K562 treated with DMSO at 1 percent for 48 hours (cell line): ENCODE data around the gene CCRL2. TPM values are rescaled to one million over a fixed set of nuclear protein-coding genes. Genes with fewer than 3 reads are reported as not detected.

Experiments used
- total RNA-seq: library from RNA; unstranded; fragments of 300-600 nt; gene quantifications from 2 replicates; pipeline ENCODE4 v1.2.3, GENCODE V29; 2022; ENCODE audit warnings: low replicate concordance; ENCODE audit errors: extremely low read depth

The CCRL2 gene, protein sequence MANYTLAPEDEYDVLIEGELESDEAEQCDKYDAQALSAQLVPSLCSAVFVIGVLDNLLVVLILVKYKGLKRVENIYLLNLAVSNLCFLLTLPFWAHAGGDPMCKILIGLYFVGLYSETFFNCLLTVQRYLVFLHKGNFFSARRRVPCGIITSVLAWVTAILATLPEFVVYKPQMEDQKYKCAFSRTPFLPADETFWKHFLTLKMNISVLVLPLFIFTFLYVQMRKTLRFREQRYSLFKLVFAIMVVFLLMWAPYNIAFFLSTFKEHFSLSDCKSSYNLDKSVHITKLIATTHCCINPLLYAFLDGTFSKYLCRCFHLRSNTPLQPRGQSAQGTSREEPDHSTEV
- total RNA-seq, result not detected in 2 replicates

DNA sequence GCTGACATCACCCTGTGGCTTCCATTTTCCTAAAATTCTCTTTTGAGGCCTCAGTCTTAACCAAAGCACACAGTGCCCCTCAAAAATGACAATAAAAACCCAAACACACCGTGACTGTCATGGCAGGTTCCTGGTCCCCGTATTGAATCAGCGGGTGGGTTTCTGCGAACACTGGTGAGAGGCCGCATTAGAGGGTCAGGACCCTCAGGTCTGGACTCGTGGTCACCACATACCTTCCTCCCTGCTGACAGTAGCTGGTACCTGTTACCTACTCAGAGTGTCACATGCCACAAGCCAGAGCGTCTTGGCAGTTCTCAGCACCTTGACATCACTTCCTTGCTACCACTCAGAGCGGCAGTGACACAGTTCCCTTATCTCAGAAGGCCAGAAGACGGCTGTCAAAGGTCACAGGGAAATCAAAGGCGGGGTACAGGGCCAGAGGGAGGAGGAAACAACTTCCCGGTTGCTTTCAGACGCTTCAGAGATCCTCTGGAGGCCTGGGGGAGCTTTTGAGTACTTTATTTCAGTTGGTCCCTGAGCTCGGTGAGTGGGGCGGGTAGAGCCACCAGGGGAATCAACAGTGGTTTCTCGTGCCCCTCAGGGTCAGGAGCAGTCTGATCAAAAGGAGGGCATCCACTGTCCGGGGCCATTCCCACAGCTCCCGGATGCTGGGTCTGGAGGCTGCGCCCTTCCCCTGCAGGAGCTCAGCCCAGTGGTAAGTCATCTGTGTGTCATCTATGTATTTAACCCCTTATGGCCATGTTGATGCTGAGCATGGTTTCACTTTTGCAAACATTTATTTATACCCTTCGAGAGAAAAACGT is at the start of gene CCRL2, which contains the start of gene CCR5AS:
Gene CCRL2 (plus strand): TSS at position 472 of the 824 bp plus-strand sequence. CDS start 821 bp downstream, outside the sequence.
Gene CCR5AS (minus strand): TSS at position 279 of the 824 bp plus-strand sequence.

DNA sequence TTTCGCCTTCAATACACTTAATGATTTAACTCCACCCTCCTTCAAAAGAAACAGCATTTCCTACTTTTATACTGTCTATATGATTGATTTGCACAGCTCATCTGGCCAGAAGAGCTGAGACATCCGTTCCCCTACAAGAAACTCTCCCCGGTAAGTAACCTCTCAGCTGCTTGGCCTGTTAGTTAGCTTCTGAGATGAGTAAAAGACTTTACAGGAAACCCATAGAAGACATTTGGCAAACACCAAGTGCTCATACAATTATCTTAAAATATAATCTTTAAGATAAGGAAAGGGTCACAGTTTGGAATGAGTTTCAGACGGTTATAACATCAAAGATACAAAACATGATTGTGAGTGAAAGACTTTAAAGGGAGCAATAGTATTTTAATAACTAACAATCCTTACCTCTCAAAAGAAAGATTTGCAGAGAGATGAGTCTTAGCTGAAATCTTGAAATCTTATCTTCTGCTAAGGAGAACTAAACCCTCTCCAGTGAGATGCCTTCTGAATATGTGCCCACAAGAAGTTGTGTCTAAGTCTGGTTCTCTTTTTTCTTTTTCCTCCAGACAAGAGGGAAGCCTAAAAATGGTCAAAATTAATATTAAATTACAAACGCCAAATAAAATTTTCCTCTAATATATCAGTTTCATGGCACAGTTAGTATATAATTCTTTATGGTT is 36.1 kb upstream of the CCRL2 start, which contains the start of gene CCR5:
Gene CCR5 (plus strand): TSS at position 108 of the 680 bp plus-strand sequence. CDS start 1,957 bp downstream, outside the sequence.

Other genes with a start within 250 kb of the CCRL2 start
- gene CCR1, start 198.9 kb upstream of the CCRL2 start, total RNA-seq, result not detected in 2 replicates
- gene CCR3, start 164.8 kb upstream of the CCRL2 start, total RNA-seq, result not detected in 2 replicates
- gene CCR2, start 53.1 kb upstream of the CCRL2 start, total RNA-seq, result not detected in 2 replicates
- not detected in 2 replicates for gene CCR5, start 36.3 kb upstream of the CCRL2 start, total RNA-seq
- gene LTF, start 57.6 kb downstream of the CCRL2 start, total RNA-seq, result not detected in 2 replicates
- not detected in 2 replicates for gene RTP3, start 90.7 kb downstream of the CCRL2 start, total RNA-seq
- not detected in 2 replicates for gene LRRC2, start 159.0 kb downstream of the CCRL2 start, total RNA-seq
- not detected in 2 replicates for gene FAM240A, start 205.3 kb downstream of the CCRL2 start, total RNA-seq